ENCODE data around the gene BOK.
"Not testable (repeated sequence)": the region's sequence is repeated elsewhere in the genome, so short reads cannot be mapped to it uniquely, and the experiment has no call there.

The BOK gene

DNA sequence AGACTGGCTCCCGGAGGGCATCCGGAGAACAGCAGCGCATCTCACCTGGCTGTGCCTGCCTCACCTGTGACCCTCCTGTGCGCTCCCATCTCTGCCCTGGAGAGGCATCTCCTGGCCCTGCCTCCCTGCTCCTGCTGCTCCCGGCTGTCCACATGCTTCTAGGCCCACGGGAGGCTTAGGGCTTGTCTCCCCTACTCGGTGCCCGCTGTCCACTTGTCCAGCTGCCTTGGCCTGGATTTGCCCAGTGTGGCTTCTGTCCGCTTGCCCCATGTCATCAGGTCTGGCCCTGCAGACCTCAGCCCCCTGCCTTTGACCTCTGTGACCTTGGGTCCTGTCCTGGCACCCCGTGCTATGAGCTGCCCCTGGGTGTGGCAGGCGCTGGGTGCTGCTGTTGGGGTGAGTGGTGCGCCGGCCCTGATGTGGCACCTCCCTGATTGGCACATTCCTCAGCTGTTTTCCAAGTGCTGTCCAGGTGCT is 4.5 kb downstream of the BOK start:
- TF ChIP-seq, protein P1, sequence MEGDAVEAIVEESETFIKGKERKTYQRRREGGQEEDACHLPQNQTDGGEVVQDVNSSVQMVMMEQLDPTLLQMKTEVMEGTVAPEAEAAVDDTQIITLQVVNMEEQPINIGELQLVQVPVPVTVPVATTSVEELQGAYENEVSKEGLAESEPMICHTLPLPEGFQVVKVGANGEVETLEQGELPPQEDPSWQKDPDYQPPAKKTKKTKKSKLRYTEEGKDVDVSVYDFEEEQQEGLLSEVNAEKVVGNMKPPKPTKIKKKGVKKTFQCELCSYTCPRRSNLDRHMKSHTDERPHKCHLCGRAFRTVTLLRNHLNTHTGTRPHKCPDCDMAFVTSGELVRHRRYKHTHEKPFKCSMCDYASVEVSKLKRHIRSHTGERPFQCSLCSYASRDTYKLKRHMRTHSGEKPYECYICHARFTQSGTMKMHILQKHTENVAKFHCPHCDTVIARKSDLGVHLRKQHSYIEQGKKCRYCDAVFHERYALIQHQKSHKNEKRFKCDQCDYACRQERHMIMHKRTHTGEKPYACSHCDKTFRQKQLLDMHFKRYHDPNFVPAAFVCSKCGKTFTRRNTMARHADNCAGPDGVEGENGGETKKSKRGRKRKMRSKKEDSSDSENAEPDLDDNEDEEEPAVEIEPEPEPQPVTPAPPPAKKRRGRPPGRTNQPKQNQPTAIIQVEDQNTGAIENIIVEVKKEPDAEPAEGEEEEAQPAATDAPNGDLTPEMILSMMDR (conservative IDR thresholded peaks at IDR 0.05; ENCODE audit: low read depth) = no peak
- H3K27ac ChIP-seq = peak overlapping the region; percentile 57
- DNase-seq (ENCODE audit: low spot score) = no peak
- ChIA-PET CTCF (no interaction called here), POLR2A (ENCODE audit: low non-redundant PET) (no interaction called here)

GRCh38 chr2:241563571-241563980 is 5.0 kb downstream of the BOK start:
- ChIA-PET CTCF (no interaction called here), POLR2A (ENCODE audit: low non-redundant PET) (no interaction called here)
- TF ChIP-seq, protein P1 (conservative IDR thresholded peaks at IDR 0.05; ENCODE audit: low read depth) = no peak
- no peak for DNase-seq (ENCODE audit: low spot score)
- peak overlapping the region; percentile 57 for H3K27ac ChIP-seq

- CTCF ChIA-PET = no interaction called here
- POLR2A ChIA-PET (ENCODE audit: low non-redundant PET) = no interaction called here
- TF ChIP-seq, protein P1 (conservative IDR thresholded peaks at IDR 0.05; ENCODE audit: low read depth) = no peak
- H3K27ac ChIP-seq = peak overlapping the region; percentile 57
- no peak for DNase-seq (ENCODE audit: low spot score)
These were observed 5.5 kb downstream of the BOK start for GRCh38 chr2:241563981-241564595.

GRCh38 chr2:241564596-241565410 is 6.3 kb downstream of the BOK start:
- ChIA-PET POLR2A (ENCODE audit: low non-redundant PET) (no interaction called here), CTCF (interaction anchor here (0.7 kb wide), 1 partner anchor 16 kb away, joined by 5 read pairs; no protein-coding TSS in a partner anchor)
- no peak for DNase-seq (ENCODE audit: low spot score)
- H3K27ac ChIP-seq = peak overlapping the region; percentile 57
- TF ChIP-seq, protein P1 (conservative IDR thresholded peaks at IDR 0.05; ENCODE audit: low read depth) = no peak

DNA sequence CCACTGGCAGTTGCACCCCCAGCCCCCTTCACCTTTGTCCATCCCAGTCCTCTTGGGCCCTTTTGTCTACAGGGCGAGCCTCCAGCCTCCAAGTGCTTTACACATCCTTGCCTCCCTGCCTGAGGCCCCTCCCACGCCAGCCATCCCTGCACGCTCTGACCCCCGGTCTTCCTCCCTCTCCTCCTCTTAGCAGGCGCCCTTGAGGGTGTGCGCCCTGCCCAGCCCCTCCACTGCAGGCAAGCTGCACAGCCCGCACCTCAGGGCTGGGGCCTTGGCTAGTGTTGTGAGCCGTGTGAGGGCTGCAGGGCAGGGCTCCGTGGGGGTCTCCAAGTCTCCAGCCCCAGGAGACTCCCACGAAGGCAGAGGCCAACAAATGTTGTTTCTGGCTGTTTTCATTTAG is 6.9 kb downstream of the BOK start:
- CTCF ChIA-PET = interaction anchor here (0.7 kb wide), 1 partner anchor 16 kb away, joined by 5 read pairs; no protein-coding TSS in a partner anchor
- H3K27ac ChIP-seq = peak overlapping the region; percentile 57
- DNase-seq (ENCODE audit: low spot score) = no peak
- POLR2A ChIA-PET (ENCODE audit: low non-redundant PET) = no interaction called here
- TF ChIP-seq, protein P1 (conservative IDR thresholded peaks at IDR 0.05; ENCODE audit: low read depth) = no peak

DNA sequence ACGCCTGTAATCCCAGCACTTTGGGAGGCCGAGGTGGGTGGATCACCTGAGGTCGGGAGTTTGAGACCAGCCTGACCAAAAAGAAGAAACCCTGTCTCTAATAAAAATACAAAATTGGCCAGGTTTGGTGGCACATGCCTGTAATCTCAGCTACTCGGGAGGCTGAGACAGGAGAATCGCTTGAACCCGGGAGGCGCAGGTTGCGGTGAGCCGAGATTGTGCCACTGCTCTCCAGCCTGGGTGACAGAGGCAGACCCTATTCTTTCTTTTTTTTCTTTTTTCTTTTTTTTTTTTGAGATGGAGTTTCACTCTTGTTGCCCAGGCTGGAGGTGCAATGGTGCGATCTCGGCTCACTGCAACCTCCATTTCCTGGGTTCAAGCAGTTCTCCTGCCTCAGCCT is 7.5 kb downstream of the BOK start:
- DNase-seq (ENCODE audit: low spot score); POLR2A ChIA-PET (ENCODE audit: low non-redundant PET); CTCF ChIA-PET: not testable (repeated sequence)
- H3K27ac ChIP-seq = peak overlapping the region; percentile 57

DNA sequence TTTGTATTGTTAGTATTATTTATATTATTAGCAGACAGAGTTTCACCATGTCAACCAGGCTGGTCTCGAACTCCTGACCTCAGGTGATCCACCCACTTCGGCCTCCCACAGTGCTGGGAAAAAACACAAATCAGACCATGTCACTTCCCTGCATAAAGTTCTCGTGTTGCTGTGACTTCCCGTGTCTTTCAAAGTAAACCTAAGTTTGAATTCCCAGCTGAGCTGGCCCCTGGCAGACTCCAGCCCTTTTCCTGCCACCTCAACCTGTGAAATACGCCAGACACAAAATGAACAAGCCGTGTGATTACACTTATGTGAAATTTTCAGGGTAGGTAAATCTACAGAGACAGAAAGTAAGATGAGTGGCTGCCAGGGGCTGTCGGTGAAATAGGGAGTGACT is 7.9 kb downstream of the BOK start:
- CTCF ChIA-PET = interaction anchor here (0.7 kb wide), 1 partner anchor 29 kb away, joined by 3 read pairs; no protein-coding TSS in a partner anchor

DNA sequence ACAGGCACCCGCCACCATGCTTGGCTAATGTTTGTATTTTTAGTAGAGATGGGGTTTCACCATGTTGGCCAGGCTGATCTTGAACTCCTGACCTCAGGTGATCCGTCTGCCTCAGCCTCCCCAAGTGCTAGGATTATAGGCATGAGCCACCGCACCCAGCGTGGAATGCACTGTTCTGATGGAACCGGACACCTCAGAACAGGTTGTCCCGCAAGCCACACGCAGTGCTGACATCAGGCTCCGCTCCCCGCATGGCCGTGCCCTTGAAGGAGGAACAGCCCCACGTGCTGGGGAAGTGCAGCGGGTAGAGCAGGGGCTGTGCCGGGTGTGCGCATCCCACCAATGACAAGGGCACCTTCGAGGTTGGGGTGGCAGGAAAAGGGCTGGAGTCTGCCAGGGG is 8.7 kb downstream of the BOK start:
- CTCF ChIA-PET = interaction anchor here (0.7 kb wide), 2 partner anchors 25 to 28 kb away, joined by 3 read pairs; no protein-coding TSS in a partner anchor
- H3K27ac ChIP-seq; POLR2A ChIA-PET (ENCODE audit: low non-redundant PET); DNase-seq (ENCODE audit: low spot score): not testable (repeated sequence)

More for the DNA sequence above, 7.9 kb downstream of the BOK start:
- H3K27ac ChIP-seq = peak overlapping the region; percentile 57; the same call in 1 of the 2 replicates
- POLR2A ChIA-PET (ENCODE audit: low non-redundant PET) = no interaction called here
- TF ChIP-seq, protein P1 (conservative IDR thresholded peaks at IDR 0.05; ENCODE audit: low read depth) = no peak
- no peak for DNase-seq (ENCODE audit: low spot score)
